Measurements from ENCODE around the gene LRIG2. TPM values are rescaled to one million over a fixed set of nuclear protein-coding genes. Genes with fewer than 3 reads are reported as not detected.

LRIG2 gene
- total RNA-seq, 3 donors from 2014 or later (not counting 1 experiment from before 2014, with no cell fraction given): 20.2 to 28.5 (median 23.7) TPM

- intact Hi-C loops (cut with micrococcal nuclease): no loop called here
- peak overlapping the region in 1 of 2 donors; percentile 1 for H3K27ac Mint-ChIP-seq
- no peak for ATAC-seq
- H3K4me3 ChIP-seq (ENCODE audit: low read length): no peak overlapping the region
- no peak for TF ChIP-seq CTCF (IDR thresholded peaks at IDR 0.05)
- no peak for DNase-seq
- H3K4me1 ChIP-seq (ENCODE audit: control insufficient read depth, insufficient read depth, low read length): peaks cover 3% of the 10 kb centered on the region
- H3K4me1 Mint-ChIP-seq: peaks cover 15 to 19% of the 10 kb centered on the region in 2 donors
- peaks cover 23% of the 10 kb centered on the region for H3K36me3 Mint-ChIP-seq
- no peaks in the 10 kb centered on the region for H3K9me3 Mint-ChIP-seq
- H3K27me3 Mint-ChIP-seq (ENCODE audit: low read depth in 2 of 2): no peaks in the 10 kb centered on the region
- 100% methylated on average over 1 of the region's 2 CpGs for WGBS (ENCODE audit: insufficient coverage)
- no peak overlapping the region for H3K27ac ChIP-seq (ENCODE audit: low read length)
- H3K27me3 ChIP-seq (ENCODE audit: control insufficient read depth, insufficient read depth, low read length): no peaks in the 10 kb centered on the region
- peaks cover 35% of the 10 kb centered on the region for H3K36me3 ChIP-seq (ENCODE audit: control insufficient read depth, insufficient read depth, low read length)
- H3K9me3 ChIP-seq (ENCODE audit: control insufficient read depth, insufficient read depth, low read length): no peaks in the 10 kb centered on the region
- H3K4me3 Mint-ChIP-seq: no peak overlapping the region
Observed at GRCh38 chr1:113128116-113128515, 55.1 kb downstream of the LRIG2 start.

DNA sequence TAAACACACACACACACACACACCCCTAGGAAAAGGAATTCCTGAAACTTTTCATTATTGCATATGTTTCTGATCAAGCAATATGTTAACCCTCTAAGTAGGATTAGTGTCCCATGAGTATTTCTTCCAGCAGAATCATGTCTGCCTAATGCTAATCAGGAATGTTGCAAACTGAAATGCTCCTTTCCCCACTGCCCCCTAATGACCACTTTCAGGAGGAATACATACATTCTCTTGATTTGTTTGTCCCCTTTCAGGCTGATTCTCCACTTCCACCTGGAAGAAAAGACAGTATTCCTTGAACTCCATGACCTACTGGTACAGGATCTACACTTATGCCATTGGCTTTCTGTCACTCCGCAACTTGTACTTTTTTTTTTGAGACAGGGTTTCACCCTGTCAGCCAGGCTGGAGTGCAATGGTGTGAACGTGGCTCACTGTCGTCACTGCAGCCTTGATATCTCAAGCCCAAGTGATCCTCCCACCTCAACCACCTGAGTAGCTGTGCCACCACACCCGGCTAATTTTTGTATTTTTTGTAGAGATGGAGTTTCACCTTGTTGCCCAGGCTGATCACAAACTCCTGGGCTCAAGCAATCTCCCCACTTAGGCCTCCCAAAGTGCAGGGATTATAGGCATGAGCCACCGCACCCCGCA is 56.7 kb downstream of the LRIG2 start:
- no peak for TF ChIP-seq CTCF (IDR thresholded peaks at IDR 0.05)
- ATAC-seq (no peak), DNase-seq (no peak)
- Mint-ChIP-seq H3K27ac (peak overlapping the region; percentile 47 to 49), H3K4me3 (no peak overlapping the region), H3K36me3 (peaks cover 18% of the 10 kb centered on the region), H3K4me1 (peaks cover 15 to 19% of the 10 kb centered on the region in 2 donors), H3K9me3 (no peaks in the 10 kb centered on the region), H3K27me3 (ENCODE audit: low read depth in 2 of 2) (no peaks in the 10 kb centered on the region)
- H3K27ac ChIP-seq (ENCODE audit: low read length): no peak overlapping the region
- H3K27me3 ChIP-seq (ENCODE audit: control insufficient read depth, insufficient read depth, low read length): no peaks in the 10 kb centered on the region
- intact Hi-C loops (cut with micrococcal nuclease): no loop called here
- no peak overlapping the region for H3K4me3 ChIP-seq (ENCODE audit: low read length)
- peaks cover 3% of the 10 kb centered on the region for H3K4me1 ChIP-seq (ENCODE audit: control insufficient read depth, insufficient read depth, low read length)
- H3K9me3 ChIP-seq (ENCODE audit: control insufficient read depth, insufficient read depth, low read length): no peaks in the 10 kb centered on the region
- H3K36me3 ChIP-seq (ENCODE audit: control insufficient read depth, insufficient read depth, low read length): peaks cover 24% of the 10 kb centered on the region
- 86% methylated on average over 5 of the region's 6 CpGs for WGBS (ENCODE audit: insufficient coverage)

GRCh38 chr1:113133038-113133437 is 60.0 kb downstream of the LRIG2 start:
- Histone ChIP-seq H3K9me3 (ENCODE audit: control insufficient read depth, insufficient read depth, low read length) (no peaks in the 10 kb centered on the region), H3K4me3 (ENCODE audit: low read length) (no peak overlapping the region), H3K4me1 (ENCODE audit: control insufficient read depth, insufficient read depth, low read length) (peaks cover 3% of the 10 kb centered on the region), H3K27me3 (ENCODE audit: control insufficient read depth, insufficient read depth, low read length) (no peaks in the 10 kb centered on the region), H3K36me3 (ENCODE audit: control insufficient read depth, insufficient read depth, low read length) (no peaks in the 10 kb centered on the region), H3K27ac (ENCODE audit: low read length) (no peak overlapping the region)
- ATAC-seq (no peak), DNase-seq (no peak)
- no peaks in the 10 kb centered on the region for H3K27me3 Mint-ChIP-seq (ENCODE audit: low read depth in 2 of 2)
- no peaks in the 10 kb centered on the region for H3K9me3 Mint-ChIP-seq
- H3K27ac Mint-ChIP-seq: no peak overlapping the region
- 68% methylated on average over 3 of the region's 4 CpGs for WGBS (ENCODE audit: insufficient coverage)
- H3K36me3 Mint-ChIP-seq: no peaks in the 10 kb centered on the region
- TF ChIP-seq CTCF (IDR thresholded peaks at IDR 0.05): no peak
- intact Hi-C loops (cut with micrococcal nuclease): no loop called here
- H3K4me1 Mint-ChIP-seq: peaks cover 5 to 10% of the 10 kb centered on the region in 2 donors
- no peak overlapping the region for H3K4me3 Mint-ChIP-seq

- Histone ChIP-seq H3K9me3 (ENCODE audit: control insufficient read depth, insufficient read depth, low read length) (no peaks in the 10 kb centered on the region), H3K27ac (ENCODE audit: low read length) (no peak overlapping the region), H3K36me3 (ENCODE audit: control insufficient read depth, insufficient read depth, low read length) (no peaks in the 10 kb centered on the region), H3K4me3 (ENCODE audit: low read length) (no peak overlapping the region), H3K27me3 (ENCODE audit: control insufficient read depth, insufficient read depth, low read length) (no peaks in the 10 kb centered on the region), H3K4me1 (ENCODE audit: control insufficient read depth, insufficient read depth, low read length) (peaks cover 3% of the 10 kb centered on the region)
- H3K4me1 Mint-ChIP-seq: peaks cover 5 to 10% of the 10 kb centered on the region in 2 donors
- no peaks in the 10 kb centered on the region for H3K36me3 Mint-ChIP-seq
- no peak for TF ChIP-seq CTCF (IDR thresholded peaks at IDR 0.05)
- no peak overlapping the region for H3K4me3 Mint-ChIP-seq
- ATAC-seq (no peak), DNase-seq (no peak)
- H3K27ac Mint-ChIP-seq: no peak overlapping the region
- 79% methylated on average over 2 of the region's 2 CpGs for WGBS (ENCODE audit: insufficient coverage)
- H3K9me3 Mint-ChIP-seq: no peaks in the 10 kb centered on the region
- intact Hi-C loops (cut with micrococcal nuclease): no loop called here
- H3K27me3 Mint-ChIP-seq (ENCODE audit: low read depth in 2 of 2): no peaks in the 10 kb centered on the region
Observed at GRCh38 chr1:113133759-113134158, 60.8 kb downstream of the LRIG2 start.
